ENCODE results near the gene ANKRD11.
"Not testable (repeated sequence)": the region's sequence is repeated elsewhere in the genome, so short reads cannot be mapped to it uniquely, and the experiment has no call there.

Gene ANKRD11

DNA sequence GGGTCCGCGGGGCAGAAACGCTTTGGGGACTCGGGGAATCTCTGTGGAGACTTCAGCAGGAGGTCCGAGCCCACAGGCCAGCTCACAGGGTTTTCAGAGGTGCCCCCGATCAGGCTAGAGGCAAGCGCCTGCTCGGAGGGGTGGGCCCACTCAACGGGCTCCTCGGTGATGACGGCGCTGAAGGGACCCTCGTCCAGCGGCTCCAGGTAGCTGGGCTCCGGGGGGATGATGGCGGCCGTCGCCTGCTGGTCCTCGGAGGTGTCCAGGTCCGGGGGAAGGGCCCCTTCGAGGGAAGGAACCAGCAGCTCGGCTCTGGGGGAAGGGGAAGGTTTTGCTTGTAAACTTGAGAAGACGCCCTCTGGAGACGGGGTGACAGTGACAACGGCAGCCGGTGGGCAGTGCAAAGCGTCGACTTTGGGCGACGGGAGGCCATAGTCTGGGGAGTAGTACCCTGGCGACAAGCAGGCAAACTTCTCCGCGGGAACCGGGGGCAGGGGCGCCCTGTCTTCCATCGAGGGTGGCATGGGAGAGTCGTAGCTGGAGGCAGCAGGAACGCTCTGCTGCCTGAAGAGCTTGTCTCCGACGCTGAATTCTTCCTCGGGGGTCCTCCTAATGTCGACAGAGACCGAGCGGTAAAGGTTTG is 209.7 kb downstream of the ANKRD11 start:
- no peak for DNase-seq (ENCODE audit: low spot score)

DNA sequence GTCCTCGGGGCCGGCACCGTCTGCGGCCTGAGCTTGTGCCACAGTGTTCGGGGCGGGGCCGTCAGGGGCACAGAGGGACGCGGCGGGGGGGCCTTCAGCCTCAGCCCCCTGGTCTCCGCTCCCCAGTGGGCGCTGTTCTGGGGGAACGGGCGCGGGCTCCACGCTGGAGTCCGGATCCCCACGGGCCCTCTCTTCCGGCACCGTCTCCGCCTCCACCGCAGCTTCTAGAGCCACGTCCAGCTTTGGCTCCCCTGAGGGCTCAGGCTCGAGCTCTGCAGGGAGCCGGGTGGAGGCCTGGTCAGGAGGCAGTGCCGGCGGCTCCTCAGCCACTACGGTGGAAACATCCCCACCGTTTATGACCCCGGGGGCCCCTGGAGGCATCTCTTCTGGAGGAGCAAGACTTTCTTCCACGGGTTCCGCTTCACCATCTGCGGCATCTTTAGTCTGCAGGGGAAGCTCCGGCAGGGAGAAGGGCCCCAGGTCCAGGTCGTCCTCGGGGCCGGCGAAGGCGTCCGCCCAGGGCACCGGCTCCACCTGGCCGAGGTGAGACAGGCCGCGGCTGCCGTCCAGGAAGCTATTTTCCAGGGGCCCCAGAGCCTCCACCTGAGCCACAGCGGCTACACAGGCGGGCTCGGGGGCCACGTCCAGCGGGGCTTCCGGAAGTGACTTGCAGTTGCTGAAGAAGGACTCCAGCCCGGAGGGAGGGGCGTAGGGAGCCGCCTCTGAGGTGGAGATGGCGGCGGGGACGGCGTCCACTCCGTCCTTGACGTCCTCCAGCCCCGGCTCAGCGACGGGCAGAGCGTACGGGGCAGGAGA is 210.5 kb downstream of the ANKRD11 start:
- no peak for DNase-seq (ENCODE audit: low spot score)

DNA sequence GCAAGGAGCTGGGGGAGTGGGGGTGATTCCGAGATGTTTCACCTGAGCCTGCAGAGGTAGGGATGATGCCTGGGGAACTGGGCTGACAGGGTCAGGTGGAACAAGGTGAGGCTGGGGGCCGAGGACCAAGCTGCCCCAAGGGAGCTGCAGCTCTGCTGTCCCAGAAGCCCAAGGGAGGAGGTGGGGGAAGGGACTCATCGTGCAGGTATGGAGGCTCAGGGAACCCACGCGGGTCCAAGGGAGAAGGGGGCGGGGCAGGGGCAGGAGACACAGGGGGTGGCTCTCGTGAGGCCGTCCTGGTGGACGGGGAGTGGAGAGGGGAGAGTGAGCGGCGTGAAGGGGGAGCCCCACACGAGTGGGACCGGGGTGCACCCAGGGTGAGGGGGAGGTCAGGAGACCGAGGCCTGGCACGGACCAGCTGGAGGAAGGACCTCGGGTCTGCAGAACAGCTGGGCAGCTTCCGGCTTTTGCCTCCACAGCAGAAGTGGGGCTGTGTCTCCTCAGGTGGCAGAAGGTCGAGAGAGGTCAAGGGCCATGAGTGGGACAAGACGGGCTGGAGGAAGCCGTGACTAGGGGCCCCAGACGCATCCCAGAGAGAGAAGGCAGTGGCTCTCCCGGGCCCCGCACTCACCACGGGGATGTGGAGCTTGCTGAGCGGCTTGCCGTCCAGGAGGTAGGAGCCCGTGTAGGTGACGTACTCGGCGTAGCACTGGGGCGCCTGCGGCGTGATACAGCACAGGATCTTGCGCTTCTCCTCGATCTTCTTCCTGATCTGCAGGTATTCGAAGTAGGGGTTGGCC is 211.7 kb downstream of the ANKRD11 start:
- DNase-seq (ENCODE audit: low spot score) = no peak

DNA sequence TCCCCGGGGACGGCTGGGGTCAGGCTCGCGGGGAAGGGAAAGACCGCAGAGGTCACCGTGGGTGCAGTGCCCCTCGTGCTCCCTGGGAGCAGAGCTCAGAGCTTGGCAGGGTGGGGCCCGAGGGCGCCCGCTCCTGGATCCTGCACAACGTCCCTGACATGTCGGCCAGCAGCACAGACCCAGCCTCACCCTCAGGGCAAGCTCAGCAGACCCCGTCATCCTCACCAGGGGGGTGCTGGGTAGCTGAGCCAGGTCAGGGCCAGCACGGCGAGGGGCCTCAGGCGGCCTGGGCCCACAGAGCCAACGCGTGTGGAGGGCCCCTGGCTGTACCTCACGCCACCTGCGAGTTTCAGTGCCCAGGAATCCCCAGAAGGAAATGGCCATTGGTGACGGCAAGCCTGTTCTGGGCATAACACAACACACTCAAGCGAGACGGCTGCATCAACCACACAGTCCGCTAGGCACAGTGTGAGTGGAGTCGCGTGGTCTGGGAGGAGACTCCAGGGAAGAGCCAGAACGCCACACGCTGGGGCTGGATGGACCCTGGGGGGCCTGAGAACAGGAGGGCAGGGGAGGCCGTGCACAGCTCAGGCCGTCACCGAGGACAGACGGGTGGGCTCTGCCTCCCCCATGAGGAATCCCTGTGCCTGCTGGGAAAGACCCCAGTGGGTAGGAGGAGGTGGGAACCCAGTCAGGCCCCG is 212.6 kb downstream of the ANKRD11 start:
- no peak for DNase-seq (ENCODE audit: low spot score)

DNA sequence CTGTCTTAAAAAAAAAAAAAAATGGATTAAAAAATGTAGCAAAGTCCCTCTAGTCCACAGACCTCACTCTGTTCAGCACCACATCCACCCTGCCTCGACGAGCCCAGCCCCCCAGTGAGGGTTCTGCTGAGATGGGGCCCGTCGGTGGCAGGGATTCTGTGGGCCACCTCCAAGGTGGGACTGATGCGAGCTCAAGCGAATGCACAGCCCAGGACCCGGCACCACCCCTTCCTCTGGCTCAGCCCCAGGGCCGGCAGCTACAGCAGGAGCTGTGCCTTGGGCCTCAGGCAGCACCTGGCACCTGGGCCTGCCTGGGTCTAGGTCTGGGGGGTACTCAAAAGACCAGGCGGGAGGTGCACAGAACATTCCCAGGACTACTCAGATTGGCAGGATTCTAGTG is 213.3 kb downstream of the ANKRD11 start:
- DNase-seq (ENCODE audit: low spot score) = no peak

DNA sequence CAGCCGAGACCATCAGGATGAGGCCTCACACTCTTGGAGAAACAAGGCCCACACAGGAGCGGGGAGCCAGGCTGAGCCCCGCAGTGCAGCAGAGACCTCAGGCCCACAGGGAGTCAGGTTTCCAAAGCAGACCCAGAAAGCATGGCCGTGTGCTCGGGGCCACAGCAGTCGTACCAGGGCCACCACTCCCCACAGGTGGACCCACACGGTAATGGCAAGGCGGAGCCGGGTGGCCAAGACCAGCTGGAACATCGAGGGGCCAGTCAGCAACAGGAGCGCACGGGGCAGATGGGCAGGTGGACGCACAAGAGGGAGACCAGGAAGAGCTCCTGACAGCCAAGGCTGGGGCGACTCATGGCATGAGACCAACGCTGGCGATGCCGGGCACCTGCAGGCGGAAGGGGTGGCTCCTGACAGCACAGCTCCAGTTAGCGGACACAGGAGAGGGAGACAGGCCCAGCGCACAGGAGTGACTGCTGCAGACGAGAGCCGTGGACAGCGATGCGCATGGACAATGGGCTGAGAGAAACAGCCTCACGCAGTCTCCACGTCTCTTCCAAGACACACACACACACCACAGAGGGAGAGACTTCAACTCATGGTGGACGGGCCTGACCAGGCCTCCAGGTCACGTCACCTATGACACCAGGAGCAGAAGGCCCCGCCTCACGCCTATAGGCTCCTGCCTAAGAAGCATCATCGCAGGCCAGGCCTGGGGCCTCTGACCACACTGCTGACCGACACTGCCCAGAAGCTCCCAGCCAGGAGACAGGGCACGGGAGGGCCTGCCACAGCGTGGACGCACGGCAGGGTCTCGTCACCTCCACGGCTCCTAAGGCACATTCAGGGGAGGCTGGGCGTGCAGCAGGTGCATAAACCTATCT is 214.3 kb downstream of the ANKRD11 start:
- DNase-seq (ENCODE audit: low spot score) = no peak

DNA sequence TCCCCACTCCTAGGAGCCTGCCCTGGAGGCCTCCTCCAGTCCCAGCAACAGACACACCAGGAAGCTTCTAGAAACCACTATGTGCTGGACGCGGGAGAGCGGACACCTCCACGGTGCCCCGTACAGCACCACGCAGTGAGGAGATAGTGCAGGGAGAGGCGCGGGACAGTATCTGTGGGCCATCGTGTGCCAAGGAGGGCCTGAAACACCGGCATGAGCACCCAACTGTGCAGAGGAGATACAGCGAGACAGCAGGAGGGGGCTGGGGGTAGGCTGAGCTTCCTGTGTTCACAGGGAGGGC is 215.1 kb downstream of the ANKRD11 start:
- no peak for DNase-seq (ENCODE audit: low spot score)

DNA sequence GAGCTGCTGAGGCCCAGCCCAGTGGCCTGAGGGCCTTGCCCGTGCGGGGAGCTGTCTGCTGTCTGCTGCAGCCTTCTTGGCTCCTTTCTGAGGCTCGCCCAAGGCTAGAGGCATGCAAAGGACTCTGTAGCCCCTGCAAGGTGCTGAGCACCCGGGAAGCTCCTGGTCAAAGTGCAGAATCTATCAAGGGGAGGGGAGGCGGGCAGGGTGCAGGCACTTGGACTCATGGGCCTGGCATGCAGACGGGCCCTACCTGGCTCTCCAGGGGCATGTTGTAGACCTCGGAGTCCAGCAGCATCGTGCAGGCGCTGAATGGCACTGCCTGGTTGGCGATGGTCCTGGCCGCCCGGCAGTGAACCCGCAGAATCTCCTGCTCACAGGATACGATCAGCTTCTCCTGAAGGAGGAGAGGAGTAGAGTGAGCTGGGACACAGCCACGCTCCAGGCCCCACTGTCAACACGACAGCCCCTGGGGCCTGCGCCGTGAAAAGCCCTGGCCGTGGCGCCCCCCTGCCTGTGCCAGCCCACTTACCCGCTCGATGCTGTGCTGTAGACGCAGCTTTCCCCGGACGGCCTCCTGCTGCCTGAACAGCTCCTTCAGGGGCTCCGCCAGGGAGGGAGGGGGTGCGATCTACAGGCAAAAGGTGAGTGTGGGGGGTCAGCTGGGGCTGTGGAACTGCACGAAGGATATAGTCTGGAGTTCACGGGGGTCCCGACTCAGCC is 215.6 kb downstream of the ANKRD11 start:
- DNase-seq (ENCODE audit: low spot score) = no peak

DNA sequence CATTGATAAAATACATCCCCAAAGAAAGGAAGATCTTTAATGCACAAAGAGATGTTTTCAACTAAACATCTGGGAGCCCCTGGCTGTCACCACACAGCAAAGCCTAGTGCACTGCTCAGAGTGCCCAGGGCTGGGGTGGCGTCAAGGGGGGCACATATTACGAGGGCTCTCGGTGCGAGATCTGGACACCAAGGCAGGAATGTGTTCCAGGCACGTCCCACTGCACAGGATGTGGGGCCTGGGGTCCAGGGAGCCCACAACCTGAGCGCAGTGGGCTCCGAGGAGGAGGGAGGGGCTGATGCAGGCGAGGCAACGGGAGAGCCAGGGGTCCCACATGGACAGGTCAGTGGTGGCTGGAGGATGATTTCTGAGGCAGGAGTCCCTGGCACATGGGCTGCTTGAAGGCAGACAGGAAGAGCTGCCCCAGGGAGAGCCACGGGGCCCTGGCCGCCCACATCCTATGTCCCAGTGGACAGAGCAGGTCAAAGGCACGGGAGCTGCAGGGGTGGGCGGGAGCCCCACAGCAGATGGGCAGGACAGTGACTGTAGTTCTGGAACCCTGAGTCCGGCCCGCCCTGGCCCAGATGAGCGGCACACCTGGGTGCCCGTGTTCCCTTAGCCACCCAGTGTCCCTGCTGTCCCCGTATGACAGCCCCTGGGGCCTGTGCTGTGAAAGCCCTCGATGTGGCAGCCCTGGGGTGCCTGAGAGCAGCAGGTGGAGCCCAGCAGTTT is 216.5 kb downstream of the ANKRD11 start:
- DNase-seq (ENCODE audit: low spot score) = no peak

DNA sequence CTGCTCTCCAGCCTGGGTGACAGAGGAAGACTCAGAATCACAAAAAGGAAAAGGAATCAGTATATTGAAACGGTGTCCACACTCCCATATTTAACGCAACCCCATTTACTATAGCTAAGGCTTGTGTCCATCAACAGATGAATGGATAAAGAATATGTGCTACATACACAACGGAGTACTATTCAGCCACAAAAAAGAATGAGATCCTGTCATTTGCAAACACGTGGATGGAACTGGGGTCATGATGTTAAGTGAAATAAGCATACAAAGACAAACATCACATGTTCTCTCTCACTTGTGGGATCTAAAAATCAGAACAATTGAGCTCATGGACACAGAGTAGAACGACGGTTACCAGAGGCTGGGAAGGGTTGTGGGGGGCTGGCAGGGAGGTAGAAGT is 217.7 kb downstream of the ANKRD11 start:
- no peak for DNase-seq (ENCODE audit: low spot score)

DNA sequence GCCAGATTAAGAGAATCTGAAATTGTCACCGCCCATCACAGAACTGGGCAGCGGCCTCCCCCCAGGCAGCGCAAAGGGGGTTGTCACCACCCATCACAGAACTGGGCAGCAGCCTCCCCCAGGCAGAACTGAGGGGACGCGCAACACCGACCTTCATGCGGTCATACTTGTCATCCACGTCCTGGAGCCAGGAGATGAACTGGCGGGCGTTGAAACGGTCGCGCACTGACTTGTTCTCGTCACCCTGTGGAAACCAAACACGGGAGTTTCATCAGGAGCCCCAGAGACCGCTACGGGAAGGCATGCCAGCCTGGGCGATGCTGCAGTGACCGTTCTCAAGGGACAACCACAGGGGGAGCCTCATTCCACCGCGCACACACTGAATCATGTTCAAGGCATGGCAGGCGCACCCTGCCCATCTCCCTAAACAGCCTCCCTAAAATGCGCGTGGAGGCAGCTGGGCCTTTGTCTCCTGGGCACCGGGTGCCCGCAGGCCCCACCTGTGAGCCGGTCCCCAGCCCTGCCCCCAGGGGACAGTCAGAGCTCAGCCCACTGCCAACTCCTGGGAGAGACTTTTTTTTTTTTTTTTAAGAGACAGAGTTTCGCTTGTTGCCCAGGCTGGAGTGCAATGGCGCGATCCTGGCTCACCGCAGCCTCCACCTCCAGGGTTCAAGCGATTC is 219.6 kb downstream of the ANKRD11 start:
- no peak for DNase-seq (ENCODE audit: low spot score)

DNA sequence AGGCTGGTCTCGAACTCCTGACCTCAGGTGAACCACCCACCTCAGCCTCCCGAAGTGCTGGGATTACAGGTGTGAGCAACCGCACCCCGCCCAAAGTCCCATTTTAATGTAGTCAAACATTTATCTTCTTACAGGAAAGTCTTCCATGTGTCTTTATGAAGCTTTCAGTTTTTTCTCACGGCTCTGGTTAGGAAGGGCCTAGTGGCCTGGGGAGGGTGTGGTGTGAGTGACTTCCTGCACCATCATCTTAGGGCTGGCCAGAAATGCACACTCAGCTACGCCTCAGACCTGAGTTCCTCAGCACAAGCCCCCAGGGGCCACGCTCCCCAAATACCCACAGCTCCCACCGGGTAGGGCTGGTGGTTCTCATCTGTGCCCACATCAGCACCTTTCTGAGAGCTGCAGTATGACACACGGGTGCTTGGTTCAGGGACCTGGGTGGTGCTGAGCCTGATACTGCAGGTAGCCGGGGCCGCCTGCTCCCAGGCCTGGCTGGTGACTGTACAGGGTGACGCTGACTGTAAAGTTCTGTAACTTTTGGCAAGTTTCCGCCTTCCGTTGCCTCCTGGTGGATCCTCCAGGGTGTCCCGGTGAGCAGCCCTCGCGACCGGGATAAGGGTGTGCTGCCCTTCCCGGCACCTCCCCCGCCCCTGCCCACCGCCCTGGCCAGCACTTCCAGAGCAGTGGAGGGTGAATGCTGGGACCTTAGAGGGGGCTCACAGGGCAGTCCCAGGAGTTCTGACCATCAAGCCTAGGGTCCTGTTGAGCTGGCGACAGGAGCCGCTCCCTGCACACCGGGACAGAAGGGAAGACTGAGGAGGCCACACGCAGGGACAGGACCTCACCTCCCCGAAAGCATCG is 220.3 kb downstream of the ANKRD11 start:
- DNase-seq (ENCODE audit: low spot score) = no peak

DNA sequence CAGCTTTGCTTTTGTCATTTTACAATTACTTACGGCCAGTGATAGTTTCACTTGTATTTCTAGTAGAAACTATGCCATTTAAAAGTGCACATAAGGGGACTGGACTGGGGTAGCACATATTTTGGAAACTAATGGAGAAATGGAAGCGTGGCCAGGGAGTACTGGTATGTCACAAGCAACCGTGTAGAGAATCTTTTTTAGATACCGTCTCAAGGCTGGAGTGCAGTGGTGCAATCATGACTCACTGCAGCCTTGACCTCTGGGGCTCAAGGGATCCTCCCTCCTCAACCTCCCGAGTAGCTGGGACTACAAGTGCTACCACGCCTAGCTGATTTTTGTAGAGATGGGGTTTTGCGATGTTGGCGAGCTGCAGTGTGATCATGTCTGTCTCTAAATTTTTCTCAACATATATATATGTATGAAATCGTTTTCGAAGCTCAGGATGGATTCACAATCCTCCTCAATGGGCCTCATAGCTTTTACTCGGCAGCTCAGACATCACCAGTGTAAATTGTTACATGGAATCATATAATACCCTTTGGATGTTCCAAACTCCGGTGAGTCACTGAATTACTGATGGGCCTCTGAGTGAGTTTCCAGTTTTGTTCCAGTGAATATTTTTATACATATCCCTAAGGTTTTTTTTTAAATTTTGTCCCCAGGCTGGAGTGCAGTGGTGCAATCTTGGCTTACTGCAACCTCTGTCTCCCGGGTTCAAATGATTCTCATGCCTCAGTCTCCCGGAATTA is 221.2 kb downstream of the ANKRD11 start:
- DNase-seq (ENCODE audit: low spot score) = no peak

DNA sequence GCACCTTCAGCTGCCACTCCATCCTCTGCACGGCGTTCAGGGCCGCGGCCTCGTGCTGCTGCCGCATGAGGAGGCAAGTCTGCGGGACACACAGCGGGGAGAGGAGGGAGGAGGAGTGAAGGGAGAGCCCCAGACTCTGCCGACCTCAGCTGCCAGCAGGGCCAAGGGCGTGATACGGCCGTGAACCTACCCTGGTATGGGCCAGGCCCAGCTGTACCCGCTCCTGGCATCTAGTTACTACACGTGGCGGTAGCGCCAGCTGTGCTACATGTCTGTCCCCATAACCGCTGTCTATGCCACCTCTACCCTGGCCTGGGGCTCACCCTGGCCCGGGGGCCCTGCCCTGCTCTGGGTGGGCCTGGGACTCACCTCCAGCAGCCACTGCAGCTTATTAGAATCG is 221.8 kb downstream of the ANKRD11 start:
- DNase-seq (ENCODE audit: low spot score) = no peak

DNA sequence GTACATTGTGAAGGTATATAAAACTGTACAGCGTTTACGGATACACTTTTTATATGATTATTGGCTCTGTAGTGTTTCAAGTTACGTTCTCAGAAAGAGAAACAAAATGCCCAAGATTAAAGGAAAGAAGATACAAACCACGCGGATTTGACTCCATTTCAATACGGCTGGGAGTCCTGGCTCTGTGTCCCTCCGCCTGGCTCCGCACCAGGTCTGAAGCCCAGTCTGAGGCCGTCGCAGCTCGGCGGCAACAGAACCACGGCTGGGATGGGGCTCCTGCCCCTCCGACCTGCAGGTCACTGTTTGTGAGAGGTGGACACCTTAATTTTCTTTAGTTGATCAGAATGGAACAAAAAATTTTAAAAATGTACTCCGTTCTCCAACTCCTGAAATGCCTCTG is 222.6 kb downstream of the ANKRD11 start:
- not testable (repeated sequence) for DNase-seq (ENCODE audit: low spot score)

DNA sequence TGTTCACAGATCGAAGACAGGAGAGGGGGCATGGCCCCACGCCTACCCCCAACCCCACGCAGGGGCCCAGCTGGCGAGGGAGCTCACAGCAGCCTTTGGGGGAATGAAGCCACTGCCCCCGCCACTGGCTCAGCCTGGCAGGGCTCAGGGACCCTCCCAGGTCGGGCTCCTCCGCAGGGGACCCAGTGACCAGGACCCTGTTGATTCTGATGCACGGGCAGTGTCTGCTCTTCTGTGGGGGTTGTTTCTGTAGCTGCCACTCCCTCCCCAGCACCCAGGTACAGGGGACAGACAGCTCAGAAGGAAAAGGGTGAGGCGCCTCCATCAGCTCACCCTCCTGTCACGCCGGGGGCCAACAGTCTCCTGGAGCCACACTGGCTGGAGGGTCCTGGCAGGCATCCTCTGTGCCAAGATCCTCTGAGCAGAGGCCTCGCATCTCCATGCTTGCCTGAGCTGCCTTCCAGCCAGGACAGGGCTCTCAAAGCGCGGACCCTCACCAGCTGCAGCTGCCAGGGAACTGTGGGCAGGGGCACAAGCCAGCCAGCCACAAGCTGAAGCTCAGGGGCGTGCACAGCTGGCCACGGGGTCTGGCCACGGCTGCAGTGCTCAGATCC is 223.7 kb downstream of the ANKRD11 start:
- DNase-seq (ENCODE audit: low spot score) = no peak

DNA sequence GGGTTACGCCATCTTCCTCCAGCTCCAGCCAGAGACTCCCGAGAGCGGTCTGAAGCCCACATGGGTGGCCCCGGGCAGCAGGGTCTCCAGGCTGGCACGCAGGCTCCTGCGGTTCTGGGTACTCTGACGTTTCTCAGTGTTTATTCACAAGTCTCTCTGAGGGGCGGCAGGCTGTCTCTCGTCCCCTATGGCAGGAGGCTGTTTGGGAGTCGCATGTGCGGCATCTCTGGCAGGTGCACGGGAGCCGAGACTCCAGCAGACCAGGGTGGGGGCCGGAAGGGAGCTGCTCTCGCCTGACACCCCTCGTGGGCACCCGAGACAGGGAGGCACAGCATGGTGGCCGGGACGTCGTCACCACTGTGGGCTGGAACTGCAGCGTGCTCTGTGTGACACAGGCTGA is 224.7 kb downstream of the ANKRD11 start:
- DNase-seq (ENCODE audit: low spot score) = no peak
